ENCODE data around the gene RPEL1.

Gene RPEL1

GRCh38 chr10:103280506-103280905, 34.8 kb downstream of the RPEL1 start:
- DNase-seq, result no peak

- peak; percentile 46 for DNase-seq
These were observed 36.1 kb downstream of the RPEL1 start for GRCh38 chr10:103281753-103282152.

DNA sequence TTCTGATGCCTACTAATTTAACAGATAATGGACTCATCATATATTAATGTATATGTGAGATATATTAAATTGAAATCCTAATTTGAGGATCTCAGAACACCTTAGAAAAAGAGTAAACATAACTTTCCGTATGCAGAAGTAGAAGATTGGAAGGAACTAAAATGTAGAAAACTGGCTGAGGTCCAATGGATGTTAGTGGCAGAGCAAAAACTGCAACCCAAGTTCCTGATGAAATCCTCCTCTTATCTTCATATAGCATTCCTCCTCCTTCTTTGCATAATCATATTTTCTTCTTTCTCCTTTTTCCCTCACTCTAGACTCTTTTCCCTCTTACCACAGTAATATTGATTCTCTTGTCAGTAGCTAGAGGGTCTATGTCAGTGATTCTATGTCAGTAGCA, 37.3 kb downstream of the RPEL1 start:
- DNase-seq, result no peak

- DNase-seq, result no peak
These were observed 38.5 kb downstream of the RPEL1 start for GRCh38 chr10:103284170-103284569.

DNA sequence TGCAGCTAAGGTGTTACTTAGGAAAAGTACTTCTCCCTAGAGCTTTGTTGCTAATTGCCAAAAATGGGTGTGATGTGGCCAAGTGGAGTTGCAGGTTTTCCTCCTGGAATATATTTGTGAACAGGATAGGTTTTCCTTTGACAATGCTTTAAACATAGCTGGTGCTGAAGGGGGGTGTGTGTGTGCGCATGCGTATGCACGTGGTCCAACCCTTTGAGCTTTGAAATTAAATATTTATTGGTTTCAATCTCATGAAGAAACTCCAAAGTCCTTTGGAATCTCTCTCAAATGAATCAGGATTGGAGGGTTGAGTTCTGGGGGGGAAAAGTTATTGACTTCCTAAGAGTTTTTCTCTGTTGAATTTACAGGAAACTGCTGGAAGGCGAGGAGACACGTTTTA, 42.3 kb downstream of the RPEL1 start:
- no peak for DNase-seq

- no peak for DNase-seq
These were observed 45.9 kb downstream of the RPEL1 start for GRCh38 chr10:103291588-103291987.

DNA sequence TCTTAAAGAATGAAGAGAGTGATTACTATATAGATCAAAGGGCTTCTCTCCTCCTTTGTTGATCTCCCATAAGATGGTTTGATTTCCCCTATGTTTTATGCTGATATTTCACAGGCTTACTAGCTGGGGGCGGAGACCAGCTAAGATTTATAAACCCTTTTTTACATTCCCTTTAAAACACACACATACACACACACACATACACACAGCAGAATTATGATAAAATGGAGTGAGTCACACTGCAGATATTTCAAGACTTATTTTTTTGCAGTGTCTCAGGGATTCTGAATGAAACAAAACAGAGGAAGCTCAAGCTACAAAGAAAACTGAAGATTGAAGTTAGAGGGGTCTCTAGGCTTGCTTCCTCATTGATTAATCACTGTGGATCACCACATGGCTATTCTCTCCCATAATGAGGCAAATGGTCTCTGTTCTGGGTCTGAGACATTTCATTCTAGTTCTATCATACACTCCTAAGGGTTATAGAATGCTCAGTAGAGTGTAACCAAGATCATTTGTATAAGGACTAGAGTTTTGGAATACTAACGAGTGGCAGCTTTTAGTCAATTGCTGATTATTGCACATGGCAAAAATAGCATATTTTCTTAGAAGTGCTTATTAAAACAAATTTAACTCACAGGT, 49.8 kb downstream of the RPEL1 start:
- DNase-seq, result no peak
